Epithelial cell of proximal tubule (primary cell): Measurements from ENCODE around the gene WDSUB1. TPM values are rescaled to one million over a fixed set of nuclear protein-coding genes. Genes with fewer than 3 reads are reported as not detected.

Experiments used
- DNase-seq: peaks from one replicate; pipeline ENCODE4 v3.0.0-alpha.2; 2011; ENCODE audit warnings: low read depth
- H3K4me3 ChIP-seq: 2 replicates; pipeline ENCODE4 v1.5.1; 2011; ENCODE audit warnings: low read depth, mild to moderate bottlenecking, low read length
- CTCF ChIP-seq: conservative IDR thresholded peaks from 2 replicates; pipeline ENCODE4 v1.5.1; 2012; ENCODE audit warnings: low read depth, mild to moderate bottlenecking, low read length
- total RNA-seq: library from RNA; depleted of rRNA; stranded (reverse); fragments of >200 nt; gene quantifications from 2 replicates; pipeline ENCODE4 v1.2.3, GENCODE V29; 2015

Gene WDSUB1
- total RNA-seq, 1 donor from 2014 or later, result 2.2 TPM

GRCh38 chr2:159225025-159226016, 61.2 kb downstream of the WDSUB1 start:
- no peak for TF ChIP-seq CTCF
- no peak overlapping the region for H3K4me3 ChIP-seq
- no peak for DNase-seq

- no peak for TF ChIP-seq CTCF
- no peak for DNase-seq
- H3K4me3 ChIP-seq, result no peak overlapping the region
These were observed 62.3 kb downstream of the WDSUB1 start for GRCh38 chr2:159224061-159224813.

GRCh38 chr2:159219394-159219998, 67.0 kb downstream of the WDSUB1 start:
- no peak for TF ChIP-seq CTCF
- DNase-seq, result no peak
- H3K4me3 ChIP-seq, result no peak overlapping the region

GRCh38 chr2:159218389-159218788, 68.1 kb downstream of the WDSUB1 start:
- DNase-seq, result no peak
- no peak overlapping the region for H3K4me3 ChIP-seq
- no peak for TF ChIP-seq CTCF

GRCh38 chr2:159217676-159218075, 68.8 kb downstream of the WDSUB1 start:
- DNase-seq, result no peak
- TF ChIP-seq CTCF, result no peak
- no peak overlapping the region for H3K4me3 ChIP-seq

GRCh38 chr2:159215116-159215515, 71.4 kb downstream of the WDSUB1 start:
- no peak for TF ChIP-seq CTCF
- DNase-seq, result no peak
- H3K4me3 ChIP-seq, result no peak overlapping the region
